ENCODE results near the gene IL1RAPL1.

IL1RAPL1 gene

DNA sequence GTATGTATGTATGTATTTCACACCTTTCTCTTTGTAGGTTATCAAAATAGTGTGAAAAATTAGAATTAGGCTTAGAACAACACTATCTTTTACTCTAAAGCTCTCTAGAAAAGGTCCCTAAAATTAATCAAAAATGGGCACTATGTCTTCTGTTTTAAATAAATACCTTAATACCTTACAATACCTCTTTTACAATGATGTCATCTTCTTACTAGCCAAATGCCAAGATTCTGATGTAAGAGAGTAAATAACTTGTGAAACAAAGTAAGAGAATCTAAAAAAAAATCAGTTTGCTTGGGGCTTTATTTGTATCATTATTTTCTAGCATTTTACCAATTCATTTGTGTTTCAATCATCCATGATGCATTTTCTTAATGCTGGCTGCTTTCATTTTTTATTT lies 1225.9 kb downstream of the IL1RAPL1 start:
- no peak overlapping the region for H3K27ac ChIP-seq
- TF ChIP-seq, protein P1, sequence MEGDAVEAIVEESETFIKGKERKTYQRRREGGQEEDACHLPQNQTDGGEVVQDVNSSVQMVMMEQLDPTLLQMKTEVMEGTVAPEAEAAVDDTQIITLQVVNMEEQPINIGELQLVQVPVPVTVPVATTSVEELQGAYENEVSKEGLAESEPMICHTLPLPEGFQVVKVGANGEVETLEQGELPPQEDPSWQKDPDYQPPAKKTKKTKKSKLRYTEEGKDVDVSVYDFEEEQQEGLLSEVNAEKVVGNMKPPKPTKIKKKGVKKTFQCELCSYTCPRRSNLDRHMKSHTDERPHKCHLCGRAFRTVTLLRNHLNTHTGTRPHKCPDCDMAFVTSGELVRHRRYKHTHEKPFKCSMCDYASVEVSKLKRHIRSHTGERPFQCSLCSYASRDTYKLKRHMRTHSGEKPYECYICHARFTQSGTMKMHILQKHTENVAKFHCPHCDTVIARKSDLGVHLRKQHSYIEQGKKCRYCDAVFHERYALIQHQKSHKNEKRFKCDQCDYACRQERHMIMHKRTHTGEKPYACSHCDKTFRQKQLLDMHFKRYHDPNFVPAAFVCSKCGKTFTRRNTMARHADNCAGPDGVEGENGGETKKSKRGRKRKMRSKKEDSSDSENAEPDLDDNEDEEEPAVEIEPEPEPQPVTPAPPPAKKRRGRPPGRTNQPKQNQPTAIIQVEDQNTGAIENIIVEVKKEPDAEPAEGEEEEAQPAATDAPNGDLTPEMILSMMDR (conservative IDR thresholded peaks at IDR 0.05) = no peak
- TF ChIP-seq ZFX (IDR thresholded peaks at IDR 0.05) = no peak

DNA sequence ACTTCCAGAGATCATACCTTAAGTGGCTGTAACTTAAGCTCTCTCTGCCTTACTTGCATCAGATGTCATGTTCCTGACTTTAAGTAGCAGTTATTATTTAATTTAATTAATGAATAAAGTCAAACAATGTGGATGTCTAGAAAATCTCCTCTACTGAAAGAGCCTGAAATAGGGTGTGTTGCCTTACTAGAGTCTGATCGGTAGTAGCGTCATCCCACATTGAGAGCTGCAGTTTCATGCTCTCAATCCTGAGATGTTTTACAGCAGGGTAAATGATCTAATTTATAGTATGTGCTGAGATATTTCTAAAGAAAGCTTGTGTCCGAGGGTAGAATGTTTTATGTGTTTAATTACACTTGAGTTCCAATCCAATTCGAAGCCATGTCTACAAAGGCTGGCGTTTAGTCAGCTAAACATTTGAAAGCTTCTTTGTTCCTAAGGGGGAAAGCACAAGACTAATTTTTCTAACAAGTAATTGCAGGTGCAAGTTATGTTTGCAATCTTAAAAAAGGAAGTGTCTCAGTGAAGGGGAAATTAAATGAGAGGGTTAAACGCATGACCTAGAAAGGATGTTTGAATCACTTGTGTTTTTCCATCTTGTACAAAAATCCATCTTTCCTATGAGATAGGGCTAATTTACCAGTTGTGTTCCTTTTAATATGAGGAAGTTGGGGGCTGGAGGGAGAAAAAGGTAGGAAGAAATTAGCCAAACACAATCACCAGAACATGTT lies 1237.1 kb downstream of the IL1RAPL1 start:
- no peak overlapping the region for H3K27ac ChIP-seq
- TF ChIP-seq ZFX (IDR thresholded peaks at IDR 0.05) = no peak
- TF ChIP-seq, protein P1 (conservative IDR thresholded peaks at IDR 0.05) = no peak

DNA sequence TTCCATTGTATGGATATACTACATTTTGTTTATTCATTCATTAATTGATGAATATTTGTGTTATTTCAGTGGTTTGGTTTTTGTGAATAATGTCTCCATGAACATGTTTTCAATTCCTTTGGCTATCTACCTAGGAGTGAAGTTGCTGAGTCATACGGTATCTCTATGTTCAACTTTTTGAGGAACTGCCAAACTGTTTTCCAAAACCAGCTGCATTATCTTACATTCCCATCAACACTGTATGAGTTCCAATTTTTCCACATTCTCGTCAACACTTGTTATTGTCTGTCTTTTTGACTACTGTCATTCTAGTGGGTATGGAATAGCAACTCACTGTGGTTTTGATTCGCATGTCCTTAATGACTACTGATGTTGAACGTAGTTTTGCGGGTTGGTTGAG lies 1239.5 kb downstream of the IL1RAPL1 start:
- H3K27ac ChIP-seq = no peak overlapping the region
- TF ChIP-seq ZFX (IDR thresholded peaks at IDR 0.05) = no peak
- TF ChIP-seq, protein P1 (conservative IDR thresholded peaks at IDR 0.05) = no peak

DNA sequence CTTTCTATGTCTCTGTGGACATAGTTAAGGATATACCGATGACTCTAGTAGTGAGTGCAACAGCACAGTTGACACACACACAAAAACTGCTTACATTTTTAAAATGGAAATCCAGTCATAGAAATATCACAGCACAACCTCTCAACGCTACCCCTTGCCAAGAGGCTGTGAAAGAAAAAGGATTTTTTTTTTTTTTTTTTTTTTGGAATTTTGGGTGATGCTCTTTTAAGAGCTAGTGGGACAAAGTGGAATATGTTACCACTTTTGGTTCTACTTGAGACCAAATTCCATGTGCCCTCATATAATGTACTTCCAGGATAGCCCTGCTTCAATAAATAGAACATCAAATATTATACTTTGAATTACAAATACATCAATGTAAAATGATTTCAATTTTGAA lies 1247.1 kb downstream of the IL1RAPL1 start:
- no peak overlapping the region for H3K27ac ChIP-seq
- TF ChIP-seq ZFX (IDR thresholded peaks at IDR 0.05) = no peak
- TF ChIP-seq, protein P1 (conservative IDR thresholded peaks at IDR 0.05) = no peak

DNA sequence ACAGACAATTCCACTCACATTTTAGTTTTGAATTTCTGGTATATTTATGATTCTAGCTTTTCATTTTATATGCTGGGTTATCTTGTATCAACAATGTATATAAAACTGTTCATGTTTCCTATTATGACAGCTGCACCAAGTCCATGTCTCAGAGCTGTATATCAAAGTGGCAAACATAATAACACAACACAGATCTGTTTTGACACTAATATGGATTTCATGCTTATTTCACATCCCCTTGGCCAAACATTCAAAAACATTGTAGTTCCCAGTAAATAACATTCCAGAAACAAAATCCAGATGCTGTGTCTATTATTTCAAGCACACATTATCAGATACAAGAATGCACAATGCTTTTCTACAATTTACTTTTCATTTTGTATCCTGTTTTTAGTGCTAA lies 1247.5 kb downstream of the IL1RAPL1 start:
- no peak for TF ChIP-seq ZFX (IDR thresholded peaks at IDR 0.05)
- TF ChIP-seq, protein P1 (conservative IDR thresholded peaks at IDR 0.05) = no peak
- H3K27ac ChIP-seq = no peak overlapping the region

DNA sequence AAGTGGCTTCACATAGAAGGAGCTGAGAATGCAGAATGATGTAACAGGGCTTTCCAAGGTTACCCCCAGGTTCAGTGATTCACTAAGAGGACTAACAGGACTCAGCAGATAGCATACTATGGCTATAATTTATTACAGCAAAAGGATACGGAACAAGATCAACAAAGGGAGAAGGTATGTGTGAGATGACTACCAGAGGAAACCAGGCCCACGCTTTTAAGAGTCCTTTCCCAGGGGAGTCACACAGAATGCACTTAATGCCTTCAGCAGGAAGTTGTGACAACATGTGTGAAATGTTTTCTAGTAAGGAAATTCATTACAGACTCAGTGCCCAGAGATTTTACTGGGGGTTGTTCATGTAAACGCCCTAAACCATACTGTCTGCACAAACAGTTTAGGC lies 1254.5 kb downstream of the IL1RAPL1 start:
- H3K27ac ChIP-seq = no peak overlapping the region
- TF ChIP-seq, protein P1 (conservative IDR thresholded peaks at IDR 0.05) = no peak
- TF ChIP-seq ZFX (IDR thresholded peaks at IDR 0.05) = no peak

DNA sequence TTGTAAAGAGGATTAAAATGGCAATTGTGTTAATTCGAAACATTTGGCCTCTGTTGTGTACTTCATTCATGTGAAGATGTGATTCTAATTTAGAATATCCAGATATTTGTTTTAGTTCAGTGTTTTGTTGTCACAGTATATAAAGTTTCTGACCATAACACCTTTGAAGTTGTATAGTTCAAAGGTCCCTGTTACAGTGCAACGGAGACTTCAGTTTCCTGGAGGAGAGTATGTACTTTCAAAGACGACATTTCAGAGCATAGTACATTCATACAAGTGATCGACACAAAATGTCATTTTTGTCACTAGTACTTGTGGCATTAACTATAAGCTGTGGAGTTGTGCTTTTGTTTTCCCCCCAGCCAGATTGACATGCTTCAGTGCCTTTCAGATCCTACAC lies 1255.3 kb downstream of the IL1RAPL1 start:
- TF ChIP-seq ZFX (IDR thresholded peaks at IDR 0.05) = no peak
- TF ChIP-seq, protein P1 (conservative IDR thresholded peaks at IDR 0.05) = no peak
- no peak overlapping the region for H3K27ac ChIP-seq

Data from C4-2B (cell line).